Neural progenitor cell (in vitro differentiated cells): Measurements from ENCODE around the gene ADORA2A. TPM values are rescaled to one million over a fixed set of nuclear protein-coding genes. Genes with fewer than 3 reads are reported as not detected.

Source experiments
- DNase-seq: peaks from one replicate; pipeline ENCODE4 v3.0.0-alpha.2; 2016; ENCODE audit warnings: low spot score
- H2AFZ ChIP-seq: fragments of 200-600 bp; sonication (generic); replicated peaks from 2 replicates; pipeline ENCODE4 v1.6.1; 2016; ENCODE audit warnings: antibody characterized with exemption
- H3F3A ChIP-seq: fragments of 200-600 bp; sonication (generic); 2 replicates; pipeline ENCODE4 v1.6.1; 2016; ENCODE audit warnings: antibody characterized with exemption, low read depth
- H3K27ac ChIP-seq: fragments of 200-600 bp; sonication (generic); 2 replicates; pipeline ENCODE4 v1.5.1; 2016; ENCODE audit warnings: mild to moderate bottlenecking
- H3K27me3 ChIP-seq: fragments of 200-600 bp; sonication (generic); 2 replicates; pipeline ENCODE4 v1.6.1; 2016; ENCODE audit warnings: mild to moderate bottlenecking, moderate library complexity
- H3K36me3 ChIP-seq: fragments of 200-600 bp; sonication (generic); 2 replicates; pipeline ENCODE4 v1.5.1; 2016
- H3K4me1 ChIP-seq: fragments of 200-600 bp; sonication (generic); 2 replicates; pipeline ENCODE4 v1.6.1; 2016; ENCODE audit warnings: mixed run types
- H3K4me2 ChIP-seq: fragments of 200-600 bp; sonication (generic); 2 replicates; pipeline ENCODE4 v1.6.1; 2016
- H3K4me3 ChIP-seq: fragments of 200-600 bp; sonication (generic); 2 replicates; pipeline ENCODE4 v1.5.1; 2016
- H3K79me2 ChIP-seq: fragments of 200-600 bp; sonication (generic); 2 replicates; pipeline ENCODE4 v1.6.1; 2016; ENCODE audit warnings: low read depth
- H3K9ac ChIP-seq: fragments of 200-600 bp; sonication (generic); 2 replicates; pipeline ENCODE4 v1.6.1; 2016
- H3K9me3 ChIP-seq: fragments of 200-600 bp; sonication (generic); 2 replicates; pipeline ENCODE4 v1.5.1; 2016; ENCODE audit warnings: low read depth
- H4K20me1 ChIP-seq: fragments of 200-600 bp; sonication (generic); 2 replicates; pipeline ENCODE4 v1.6.1; 2016; ENCODE audit warnings: low read depth
- H3K27ac Mint-ChIP-seq: 3 replicates; pipeline ENCODE4 v1.8.0; 2021; ENCODE audit warnings: mixed read lengths
- H3K27me3 Mint-ChIP-seq: 2 replicates; pipeline ENCODE4 v1.8.0; 2022; ENCODE audit warnings: low read depth, mild to moderate bottlenecking, inconsistent platforms, moderate library complexity, mixed read lengths; ENCODE audit not compliant: insufficient read depth
- H3K36me3 Mint-ChIP-seq: 3 replicates; pipeline ENCODE4 v1.8.0; 2021; ENCODE audit warnings: mixed read lengths
- H3K4me1 Mint-ChIP-seq: 3 replicates; pipeline ENCODE4 v1.8.0; 2021; ENCODE audit warnings: mixed read lengths
- H3K4me3 Mint-ChIP-seq: 3 replicates; pipeline ENCODE4 v1.8.0; 2021; ENCODE audit warnings: mild to moderate bottlenecking, moderate library complexity, mixed read lengths
- H3K9me3 Mint-ChIP-seq: 3 replicates; pipeline ENCODE4 v1.8.0; 2020; ENCODE audit warnings: mixed read lengths
- EZH2 ChIP-seq: fragments of 200-600 bp; sonication (generic); IDR thresholded peaks from 2 replicates; pipeline ENCODE4 v1.6.1; 2017; ENCODE audit warnings: antibody characterized with exemption, mild to moderate bottlenecking, moderate library complexity
- EZH2phosphoT487 ChIP-seq: fragments of 200-600 bp; sonication (generic); IDR thresholded peaks from 2 replicates; pipeline ENCODE4 v1.6.1; 2017; ENCODE audit warnings: antibody characterized with exemption
- total RNA-seq: library from RNA; depleted of rRNA; stranded (reverse); fragments of >200 nt; gene quantifications from 2 replicates; pipeline ENCODE4 v1.2.3, GENCODE V29; 2015; ENCODE audit warnings: low replicate concordance
- TF ChIP-seq, protein P1 (sequence below): fragments of 200-600 bp; sonication (generic); IDR thresholded peaks from 2 replicates; pipeline ENCODE4 v1.5.1; 2017; ENCODE audit warnings: antibody characterized with exemption, mild to moderate bottlenecking

The ADORA2A gene
- total RNA-seq, 1 donor from 2014 or later, result 0.51 TPM

DNA sequence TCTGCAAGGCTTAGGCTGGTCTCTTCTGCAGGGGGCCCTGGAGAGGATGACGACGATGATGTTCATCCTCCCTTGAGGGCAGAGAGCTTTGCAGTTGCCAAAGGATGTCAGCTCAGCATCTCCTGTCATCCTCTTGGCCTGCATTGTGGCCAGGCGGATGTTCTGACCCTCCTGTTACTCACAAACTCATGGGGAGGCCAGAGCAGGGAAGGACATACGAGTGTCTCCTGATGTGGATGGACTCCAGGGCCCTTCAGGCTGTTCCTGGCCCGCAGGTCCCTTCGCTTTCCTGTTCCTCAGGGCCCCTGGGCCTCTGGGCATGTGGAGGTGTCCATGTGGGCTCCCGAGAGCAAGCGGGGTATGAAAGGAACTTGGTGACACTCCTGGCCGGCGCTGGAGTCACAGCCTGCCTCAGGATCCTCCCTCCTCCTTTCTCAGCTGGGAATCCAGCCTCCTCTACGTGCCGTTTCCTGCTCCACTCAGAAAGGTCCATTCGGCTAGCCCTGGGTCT lies 8.5 kb downstream of the ADORA2A start:
- Histone ChIP-seq H3K9ac (no peak overlapping the region), H3K36me3 (no peaks in the 10 kb centered on the region), H4K20me1 (no peaks in the 10 kb centered on the region), H3K27ac (no peak overlapping the region), H3K9me3 (no peaks in the 10 kb centered on the region), H3K27me3 (no peaks in the 10 kb centered on the region), H3K4me2 (no peak overlapping the region), H2AFZ (no peak overlapping the region), H3F3A (no peaks in the 10 kb centered on the region), H3K4me3 (no peak overlapping the region), H3K79me2 (no peaks in the 10 kb centered on the region), H3K4me1 (no peaks in the 10 kb centered on the region)
- Mint-ChIP-seq H3K27me3 (peaks cover 8% of the 10 kb centered on the region), H3K27ac (no peak overlapping the region), H3K36me3 (no peaks in the 10 kb centered on the region), H3K4me3 (no peak overlapping the region), H3K9me3 (peaks cover 3% of the 10 kb centered on the region), H3K4me1 (peaks cover 10% of the 10 kb centered on the region)
- TF ChIP-seq, protein P1, sequence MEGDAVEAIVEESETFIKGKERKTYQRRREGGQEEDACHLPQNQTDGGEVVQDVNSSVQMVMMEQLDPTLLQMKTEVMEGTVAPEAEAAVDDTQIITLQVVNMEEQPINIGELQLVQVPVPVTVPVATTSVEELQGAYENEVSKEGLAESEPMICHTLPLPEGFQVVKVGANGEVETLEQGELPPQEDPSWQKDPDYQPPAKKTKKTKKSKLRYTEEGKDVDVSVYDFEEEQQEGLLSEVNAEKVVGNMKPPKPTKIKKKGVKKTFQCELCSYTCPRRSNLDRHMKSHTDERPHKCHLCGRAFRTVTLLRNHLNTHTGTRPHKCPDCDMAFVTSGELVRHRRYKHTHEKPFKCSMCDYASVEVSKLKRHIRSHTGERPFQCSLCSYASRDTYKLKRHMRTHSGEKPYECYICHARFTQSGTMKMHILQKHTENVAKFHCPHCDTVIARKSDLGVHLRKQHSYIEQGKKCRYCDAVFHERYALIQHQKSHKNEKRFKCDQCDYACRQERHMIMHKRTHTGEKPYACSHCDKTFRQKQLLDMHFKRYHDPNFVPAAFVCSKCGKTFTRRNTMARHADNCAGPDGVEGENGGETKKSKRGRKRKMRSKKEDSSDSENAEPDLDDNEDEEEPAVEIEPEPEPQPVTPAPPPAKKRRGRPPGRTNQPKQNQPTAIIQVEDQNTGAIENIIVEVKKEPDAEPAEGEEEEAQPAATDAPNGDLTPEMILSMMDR, result no peak
- TF ChIP-seq EZH2phosphoT487, result no peak
- no peak for TF ChIP-seq EZH2
- no peak for DNase-seq

DNA sequence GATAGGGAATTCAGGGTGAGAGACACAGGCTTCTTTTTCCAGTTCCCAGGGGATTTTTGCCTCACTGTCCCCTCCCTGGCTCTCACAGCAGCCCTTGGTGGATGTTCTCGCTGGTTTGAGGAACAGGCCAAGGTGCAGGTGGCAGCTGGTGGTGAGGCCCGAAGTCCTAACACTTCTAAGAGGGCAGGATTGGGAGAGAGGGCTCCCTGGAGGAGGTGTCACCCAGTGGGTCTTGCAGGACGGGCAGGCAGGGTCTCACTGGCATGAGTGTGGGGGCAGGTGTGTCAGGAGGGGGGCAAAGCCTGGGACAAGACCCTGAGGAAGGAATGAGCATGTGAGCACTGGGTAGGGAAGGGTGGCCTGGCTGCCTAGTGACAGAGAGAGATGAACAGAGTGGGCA lies 9.2 kb downstream of the ADORA2A start:
- H3K9ac ChIP-seq, result no peak overlapping the region
- peaks cover 8% of the 10 kb centered on the region for H3K27me3 Mint-ChIP-seq

DNA sequence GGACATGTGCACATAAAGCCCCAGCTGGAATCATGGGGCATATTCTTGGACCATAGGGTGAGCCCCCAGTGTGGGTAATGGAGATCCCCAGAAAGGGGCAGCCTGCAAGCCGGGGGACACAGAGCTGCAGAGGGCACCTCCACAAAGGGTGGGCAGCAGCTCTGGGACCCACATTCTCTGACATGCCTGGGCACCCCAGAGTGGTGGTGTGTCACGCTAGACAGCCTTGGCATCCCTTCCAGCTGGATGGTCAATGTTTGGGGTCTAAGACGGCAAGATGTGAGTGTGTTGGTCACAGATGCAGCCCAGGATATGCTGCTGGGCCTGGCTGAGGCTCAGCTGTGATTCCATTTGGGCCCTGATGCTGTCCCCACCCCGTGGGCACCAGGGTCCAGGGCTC lies 9.7 kb downstream of the ADORA2A start:
- no peak for TF ChIP-seq EZH2phosphoT487
- TF ChIP-seq, protein P1, result no peak
- TF ChIP-seq EZH2, result no peak
- H3K4me2 ChIP-seq, result no peak overlapping the region
- no peaks in the 10 kb centered on the region for H3F3A ChIP-seq
- no peaks in the 10 kb centered on the region for H4K20me1 ChIP-seq
- no peaks in the 10 kb centered on the region for H3K36me3 ChIP-seq
- no peak overlapping the region for H3K4me3 ChIP-seq
- no peak for DNase-seq
- H3K9me3 Mint-ChIP-seq, result peaks cover 4% of the 10 kb centered on the region
- peaks cover 8% of the 10 kb centered on the region for H3K27me3 Mint-ChIP-seq
- H3K4me3 Mint-ChIP-seq, result no peak overlapping the region
- no peaks in the 10 kb centered on the region for H3K27me3 ChIP-seq
- no peaks in the 10 kb centered on the region for H3K9me3 ChIP-seq
- H3K4me1 ChIP-seq, result no peaks in the 10 kb centered on the region
- H3K4me1 Mint-ChIP-seq, result peaks cover 9% of the 10 kb centered on the region
- no peaks in the 10 kb centered on the region for H3K36me3 Mint-ChIP-seq
- no peak overlapping the region for H2AFZ ChIP-seq
- H3K27ac Mint-ChIP-seq, result no peak overlapping the region
- no peak overlapping the region for H3K9ac ChIP-seq
- no peaks in the 10 kb centered on the region for H3K79me2 ChIP-seq
- no peak overlapping the region for H3K27ac ChIP-seq

More for the DNA sequence above, 9.2 kb downstream of the ADORA2A start:
- Histone ChIP-seq H3K36me3 (no peaks in the 10 kb centered on the region), H3K4me3 (no peak overlapping the region), H3K4me2 (no peak overlapping the region), H3K27ac (no peak overlapping the region), H3K9me3 (no peaks in the 10 kb centered on the region), H2AFZ (no peak overlapping the region), H3F3A (no peaks in the 10 kb centered on the region), H3K79me2 (no peaks in the 10 kb centered on the region), H4K20me1 (no peaks in the 10 kb centered on the region), H3K27me3 (no peaks in the 10 kb centered on the region), H3K4me1 (no peaks in the 10 kb centered on the region)
- no peak for TF ChIP-seq EZH2phosphoT487
- no peak for TF ChIP-seq EZH2
- TF ChIP-seq, protein P1, result no peak
- H3K4me3 Mint-ChIP-seq, result no peak overlapping the region
- DNase-seq, result no peak
- peaks cover 4% of the 10 kb centered on the region for H3K9me3 Mint-ChIP-seq
- H3K36me3 Mint-ChIP-seq, result no peaks in the 10 kb centered on the region
- no peak overlapping the region for H3K27ac Mint-ChIP-seq
- peaks cover 9% of the 10 kb centered on the region for H3K4me1 Mint-ChIP-seq
